GM06990 (cell line): Measurements from ENCODE around the gene SGIP1.
"Not testable (repeated sequence)": the region's sequence is repeated elsewhere in the genome, so short reads cannot be mapped to it uniquely, and the experiment has no call there.

Source experiments
- DNase-seq: peaks from one replicate; pipeline ENCODE4 v3.0.0-alpha.2; 2011; ENCODE audit not compliant: insufficient read length; ENCODE audit errors: extremely low read depth
- H3K27me3 ChIP-seq: replicated peaks from 2 replicates; pipeline ENCODE4 v1.6.0; 2011; ENCODE audit warnings: low read length; ENCODE audit not compliant: control insufficient read depth, insufficient read depth
- H3K36me3 ChIP-seq: 2 replicates; pipeline ENCODE4 v1.5.1; 2011; ENCODE audit warnings: low read length; ENCODE audit not compliant: control insufficient read depth, insufficient read depth
- H3K4me3 ChIP-seq: replicated peaks from 2 replicates; pipeline ENCODE4 v1.5.1; 2011; ENCODE audit warnings: low read depth, mild to moderate bottlenecking, control low read depth, low read length
- CTCF ChIP-seq: IDR thresholded peaks from 2 replicates; pipeline ENCODE4 v1.5.1; 2011; ENCODE audit warnings: low read length, control low read depth, mild to moderate bottlenecking, inconsistent platforms; ENCODE audit not compliant: insufficient read depth, poor library complexity, severe bottlenecking

The SGIP1 gene

GRCh38 chr1:66730462-66730861, 196.5 kb downstream of the SGIP1 start:
- no peak for TF ChIP-seq CTCF
- no peak for DNase-seq

GRCh38 chr1:66731170-66731865, 197.4 kb downstream of the SGIP1 start:
- H3K4me3 ChIP-seq: no peak overlapping the region
- H3K36me3 ChIP-seq: no peaks in the 10 kb centered on the region
- no peaks in the 10 kb centered on the region for H3K27me3 ChIP-seq
- TF ChIP-seq CTCF: no peak
- DNase-seq: no peak

More at GRCh38 chr1:66730462-66730861, 196.5 kb downstream of the SGIP1 start:
- Histone ChIP-seq H3K4me3 (no peak overlapping the region), H3K36me3 (no peaks in the 10 kb centered on the region), H3K27me3 (no peaks in the 10 kb centered on the region)

GRCh38 chr1:66732407-66733166, 198.6 kb downstream of the SGIP1 start:
- DNase-seq: no peak
- Histone ChIP-seq H3K4me3 (no peak overlapping the region), H3K36me3 (no peaks in the 10 kb centered on the region), H3K27me3 (no peaks in the 10 kb centered on the region)
- no peak for TF ChIP-seq CTCF

- no peak overlapping the region for H3K4me3 ChIP-seq
- DNase-seq: no peak
- no peaks in the 10 kb centered on the region for H3K27me3 ChIP-seq
- TF ChIP-seq CTCF: peak; percentile 14
- H3K36me3 ChIP-seq: no peaks in the 10 kb centered on the region
Measured at GRCh38 chr1:66733348-66734017, 199.5 kb downstream of the SGIP1 start.

GRCh38 chr1:66734531-66734930, 200.6 kb downstream of the SGIP1 start:
- not testable (repeated sequence) for H3K27me3 ChIP-seq, H3K4me3 ChIP-seq, H3K36me3 ChIP-seq, DNase-seq

- DNase-seq: no peak
- no peaks in the 10 kb centered on the region for H3K27me3 ChIP-seq
- no peaks in the 10 kb centered on the region for H3K36me3 ChIP-seq
- TF ChIP-seq CTCF: no peak
- H3K4me3 ChIP-seq: no peak overlapping the region
Measured at GRCh38 chr1:66737836-66738235, 203.9 kb downstream of the SGIP1 start.
